H1 (cell line): ENCODE measurements around the gene RNF2. TPM values are rescaled to one million over a fixed set of nuclear protein-coding genes. Genes with fewer than 3 reads are reported as not detected.

Source experiments
- BACH1 ChIP-seq: IDR thresholded peaks from 2 replicates; pipeline ENCODE4 v1.6.1; 2012; ENCODE audit warnings: low read length, improper control_type of control experiment
- CHD1 ChIP-seq: IDR thresholded peaks from 2 replicates; pipeline ENCODE4 v1.6.1; 2012; ENCODE audit warnings: low read depth, low read length, improper control_type of control experiment
- CHD7 ChIP-seq: fragments of 300-600 bp; sonication (generic); IDR thresholded peaks from 2 replicates; pipeline ENCODE4 v1.7.1; 2012; ENCODE audit warnings: low read length, moderate library complexity, mild to moderate bottlenecking, inconsistent platforms; ENCODE audit not compliant: insufficient replicate concordance
- CTCF ChIP-seq, 3 experiments: IDR thresholded peaks; 1 replicate in 2 of 3; 2 replicates in 1 of 3; pipeline versions ENCODE4 v1.5.1 to v1.6.1; 2011; ENCODE audit warnings: low read length in 3 of 3, mild to moderate bottlenecking in 3 of 3, inconsistent platforms in 2 of 3, low read depth in 1 of 3, moderate library complexity in 1 of 3; ENCODE audit not compliant: insufficient read depth in 1 of 3; ENCODE audit errors: control extremely low read depth in 1 of 3
- GTF2F1 ChIP-seq: IDR thresholded peaks from 2 replicates; pipeline ENCODE4 v1.6.1; 2012; ENCODE audit warnings: low read depth, low read length, improper control_type of control experiment, borderline replicate concordance
- POLR2A ChIP-seq, 2 experiments: IDR thresholded peaks; 1 replicate in 1 of 2; 2 replicates in 1 of 2; pipeline ENCODE4 v1.6.1; 2011; ENCODE audit warnings: low read depth in 2 of 2, low read length in 2 of 2, mild to moderate bottlenecking in 2 of 2; ENCODE audit errors: control extremely low read depth in 1 of 2
- POLR2AphosphoS5 ChIP-seq: IDR thresholded peaks from 2 replicates; pipeline ENCODE4 v1.6.1; 2011; ENCODE audit warnings: low read depth, low read length
- SP1 ChIP-seq: IDR thresholded peaks from 2 replicates; pipeline ENCODE4 v1.6.1; 2011; ENCODE audit warnings: low read depth, low read length
- SP4 ChIP-seq: IDR thresholded peaks from 2 replicates; pipeline ENCODE4 v1.6.1; 2012; ENCODE audit warnings: low read length, inconsistent platforms
- TCF12 ChIP-seq: IDR thresholded peaks from 2 replicates; pipeline ENCODE4 v1.6.1; 2011; ENCODE audit warnings: low read depth, mild to moderate bottlenecking, low read length
- polyA plus RNA-seq, 7 experiments: library from polyadenylated mRNA; depleted of rRNA in 3 of 7; stranded (reverse) in 5 of 7; unstranded in 2 of 7; fragments of >200 nt in 5 of 7; fragments of 200-250 nt in 2 of 7; gene quantifications; 1 replicate in 5 of 7; 2 replicates in 1 of 7; 4 replicates in 1 of 7; pipeline versions ENCODE4 v1.2.1 to v1.2.3, GENCODE V29; 2011 to 2013; ENCODE audit warnings: missing spikeins in 2 of 7, mixed read lengths in 2 of 7
- total RNA-seq: library from RNA; stranded (reverse); fragmentation: NEBNext Ultra II Directional; extraction: Animal tissue kit (Norgen Biotek cat#: 25700); gene quantifications from 2 replicates; pipeline ENCODE4 v1.2.1, GENCODE V29; 2021
- TF ChIP-seq, protein P1 (sequence below): IDR thresholded peaks from 2 replicates; pipeline ENCODE4 v1.6.1; 2012; ENCODE audit warnings: inconsistent platforms

RNF2 gene
- total and polyA plus RNA-seq, 2 of the 8 experiments (the other 6 are each of a cell fraction or from before 2014, with no cell fraction given) = 28.9 to 58.9 TPM

- TF ChIP-seq CHD7 = no peak
- TF ChIP-seq TCF12 = no peak
- TF ChIP-seq SP4 = no peak
- no peak for TF ChIP-seq CTCF (IDR thresholded peaks at IDR 0.05; ENCODE audit: control extremely low read depth in 1 of 3, insufficient read depth in 1 of 3, low read depth in 1 of 3, low read length in 3 of 3)
- no peak for TF ChIP-seq POLR2AphosphoS5
- TF ChIP-seq CHD1 = no peak
- TF ChIP-seq, protein P1, sequence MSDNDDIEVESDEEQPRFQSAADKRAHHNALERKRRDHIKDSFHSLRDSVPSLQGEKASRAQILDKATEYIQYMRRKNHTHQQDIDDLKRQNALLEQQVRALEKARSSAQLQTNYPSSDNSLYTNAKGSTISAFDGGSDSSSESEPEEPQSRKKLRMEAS = no peak
- no peak for TF ChIP-seq BACH1
- TF ChIP-seq POLR2A (IDR thresholded peaks at IDR 0.05; ENCODE audit: control extremely low read depth in 1 of 2, low read depth in 2 of 2, low read length in 2 of 2) = no peak
- no peak for TF ChIP-seq GTF2F1
- TF ChIP-seq SP1 = no peak
Observed at GRCh38 chr1:185094761-185095160, 49.4 kb downstream of the RNF2 start (continued).
